ENCODE measurements around the gene KCNMB1.

Gene KCNMB1

DNA sequence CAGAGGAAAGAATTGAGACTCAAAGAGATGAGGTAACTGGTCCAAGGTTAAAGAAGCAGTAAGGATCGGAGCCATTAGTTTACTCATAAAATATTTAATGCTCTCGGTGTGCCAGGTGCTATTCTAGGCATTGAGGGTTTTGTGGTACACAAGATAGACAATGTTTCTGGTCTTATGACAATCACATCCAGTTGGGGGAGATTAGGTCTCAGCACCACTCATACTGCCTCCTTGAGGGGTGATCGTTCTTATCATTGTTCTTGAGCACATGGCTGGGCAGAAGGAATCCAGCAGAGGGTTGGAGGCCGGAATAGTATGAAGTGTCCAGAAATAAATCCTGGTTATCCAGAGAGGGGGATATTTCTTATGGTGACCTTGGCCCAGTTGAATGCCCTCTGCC lies 50.9 kb downstream of the KCNMB1 start:
- peak; percentile 30 for DNase-seq

DNA sequence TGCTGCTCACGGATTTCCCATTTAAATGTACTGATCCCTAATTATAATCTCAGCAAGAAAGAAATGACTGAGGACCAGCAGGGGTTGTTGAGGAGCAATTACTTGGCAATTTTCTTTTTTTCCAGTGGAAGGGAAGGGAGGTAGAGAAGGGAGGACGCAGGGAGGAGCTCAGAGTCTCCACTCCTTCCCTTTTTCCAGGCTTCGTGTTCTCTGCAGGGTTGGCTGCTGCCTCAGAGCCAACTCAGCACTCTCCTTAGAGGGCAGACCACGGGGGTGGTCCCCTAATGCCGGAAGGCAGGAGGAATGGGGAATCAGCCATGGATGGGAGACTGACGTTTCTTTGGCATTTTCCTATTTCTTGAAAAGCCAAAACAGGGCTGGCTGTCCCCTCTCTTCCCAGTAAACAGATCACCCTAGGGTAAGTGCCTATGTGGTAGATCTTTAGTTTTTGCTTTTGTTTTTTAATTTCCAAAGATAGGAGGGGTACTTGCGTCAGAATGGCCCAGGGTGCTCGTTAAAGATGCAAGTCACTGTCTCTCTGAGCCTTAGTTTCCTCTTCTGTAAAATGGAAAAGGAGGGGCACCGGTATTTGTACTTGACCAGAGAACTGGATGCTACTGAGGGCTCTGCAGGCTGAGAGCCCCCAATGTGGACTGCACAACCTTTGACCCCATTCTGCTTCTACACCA lies 52.0 kb downstream of the KCNMB1 start:
- no peak for DNase-seq

DNA sequence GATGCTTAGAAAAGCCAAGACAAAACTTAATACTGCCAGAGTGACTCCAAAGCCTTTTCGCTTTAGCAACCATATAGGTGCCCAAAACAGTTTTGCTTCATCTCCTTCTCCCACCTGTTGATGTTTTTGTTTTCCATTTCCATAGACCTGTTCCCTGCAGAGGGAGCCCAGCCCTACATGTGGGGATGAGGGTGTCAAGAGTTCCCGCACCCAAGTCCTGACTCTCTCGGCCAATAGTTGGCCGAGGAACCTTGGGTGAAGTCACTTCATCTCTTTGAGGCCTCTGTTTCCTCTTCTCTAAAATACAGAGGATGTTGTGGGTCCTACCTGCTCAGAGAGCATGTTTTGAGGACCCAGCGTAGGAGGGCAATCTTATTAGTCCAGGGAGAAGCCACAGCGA lies 53.1 kb downstream of the KCNMB1 start:
- DNase-seq = peak; percentile 22

DNA sequence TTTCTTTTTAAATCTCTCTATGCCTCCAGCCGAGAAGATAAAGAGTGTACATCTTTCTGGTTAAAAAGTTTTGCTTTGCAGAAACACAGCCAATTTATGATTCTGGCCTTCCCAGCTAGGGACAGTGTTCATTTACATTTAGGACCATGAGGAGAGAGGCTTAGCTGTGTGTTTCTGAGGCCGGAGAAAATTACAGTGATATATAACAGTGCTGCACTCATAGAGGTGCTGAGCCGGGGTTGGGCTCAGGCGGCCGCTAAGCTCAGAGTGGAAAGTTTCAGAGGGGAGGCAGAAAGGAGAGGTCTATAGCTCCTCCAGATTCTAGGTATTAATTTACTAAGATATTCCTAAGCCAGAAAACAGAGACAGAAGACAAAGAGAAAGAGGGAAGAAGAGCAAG lies 54.5 kb downstream of the KCNMB1 start:
- peak; percentile 33 for DNase-seq

DNA sequence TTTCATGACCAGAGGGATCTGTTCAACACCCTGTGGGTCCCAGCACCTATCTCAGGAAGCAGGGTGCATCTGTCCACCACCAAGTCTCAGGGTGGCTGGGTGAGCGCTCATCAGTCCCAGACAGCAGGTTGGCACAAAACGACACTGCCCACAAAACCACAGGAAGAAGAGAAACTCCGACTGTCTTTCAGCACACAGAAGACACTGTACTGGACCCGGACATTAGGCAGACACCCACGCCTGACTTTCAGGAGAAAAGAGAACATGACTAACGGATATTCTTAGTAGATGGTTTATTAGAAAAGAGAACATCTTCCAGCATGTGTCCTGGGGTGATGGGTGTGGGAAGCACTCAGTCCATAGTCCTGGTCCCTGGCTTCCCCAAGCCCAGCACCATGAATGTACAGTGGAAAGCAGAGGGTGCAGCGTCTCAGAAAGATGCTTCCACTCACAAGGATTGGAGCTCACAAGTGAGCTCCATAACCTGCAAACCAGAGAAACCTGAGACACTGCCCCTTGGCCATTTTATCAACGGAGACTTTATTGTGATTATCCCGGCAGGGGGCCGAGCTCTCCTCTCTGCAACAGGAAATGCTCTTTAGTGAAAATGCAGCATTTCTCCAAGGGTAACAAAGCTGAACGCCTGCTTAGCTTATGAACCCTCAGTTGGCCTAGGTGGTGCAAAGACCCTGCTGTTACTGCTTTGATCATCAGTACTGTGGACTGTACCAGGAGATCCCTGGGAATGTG lies 55.8 kb downstream of the KCNMB1 start:
- peak; percentile 89 for DNase-seq

DNA sequence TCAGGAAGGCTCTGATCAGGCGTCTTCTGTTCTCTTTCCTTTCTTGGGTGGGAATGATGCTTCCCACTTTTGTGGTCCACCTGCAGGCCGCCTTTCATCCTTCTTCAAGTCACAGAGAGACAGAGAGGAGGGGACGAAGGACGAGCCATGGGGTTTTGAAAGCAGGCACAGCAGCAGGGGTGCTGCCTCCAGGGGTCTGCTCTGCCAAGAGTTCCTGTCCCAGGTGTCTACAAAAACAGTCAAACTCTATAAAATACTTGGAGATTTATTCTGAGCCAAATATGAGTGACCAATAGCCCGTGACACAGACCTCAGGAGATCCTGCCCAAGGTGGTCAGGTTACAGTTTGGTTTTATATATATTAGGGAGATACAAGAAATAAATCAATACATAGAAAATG lies 57.1 kb downstream of the KCNMB1 start:
- DNase-seq = no peak

DNA sequence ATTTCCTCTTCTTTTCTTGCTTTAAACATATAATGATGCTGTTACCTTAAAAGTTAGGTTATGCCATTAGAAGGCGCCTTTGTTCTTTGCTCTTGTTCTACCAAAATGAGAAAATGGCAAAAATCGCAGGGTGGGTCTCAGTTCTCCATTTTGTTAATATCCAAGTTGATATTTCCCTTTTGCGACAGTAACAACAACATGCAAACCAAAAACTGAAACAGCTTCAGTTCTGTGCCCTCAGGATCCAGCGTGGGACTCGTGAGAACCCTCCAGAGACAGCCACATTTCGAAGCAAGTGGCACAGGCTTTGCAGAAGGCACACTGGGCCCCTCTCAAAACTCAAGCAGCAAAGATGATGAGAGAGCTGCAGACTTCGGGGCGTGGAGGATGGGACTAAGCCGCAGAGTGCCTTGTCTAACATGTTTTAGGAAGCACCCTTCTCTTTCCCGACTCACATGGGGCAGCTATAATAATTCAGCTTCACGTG lies 58.6 kb downstream of the KCNMB1 start:
- DNase-seq = no peak

DNA sequence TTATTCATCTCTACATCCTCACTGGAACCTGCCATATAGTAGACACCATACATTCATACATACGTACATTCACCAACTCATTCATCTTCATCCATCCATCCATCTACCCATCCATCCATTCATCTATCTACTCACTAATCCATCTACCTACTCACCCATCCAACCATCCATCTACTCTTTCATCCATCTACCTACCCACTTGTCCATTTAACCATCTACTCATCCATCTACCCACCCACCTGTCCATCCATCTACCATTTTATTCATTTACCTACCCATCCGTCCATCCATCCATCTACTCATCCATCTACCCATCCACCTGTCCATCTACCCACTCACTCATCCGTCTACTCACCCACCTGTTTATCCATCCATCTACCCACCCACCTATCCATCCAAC lies 59.6 kb downstream of the KCNMB1 start:
- DNase-seq = no peak

DNA sequence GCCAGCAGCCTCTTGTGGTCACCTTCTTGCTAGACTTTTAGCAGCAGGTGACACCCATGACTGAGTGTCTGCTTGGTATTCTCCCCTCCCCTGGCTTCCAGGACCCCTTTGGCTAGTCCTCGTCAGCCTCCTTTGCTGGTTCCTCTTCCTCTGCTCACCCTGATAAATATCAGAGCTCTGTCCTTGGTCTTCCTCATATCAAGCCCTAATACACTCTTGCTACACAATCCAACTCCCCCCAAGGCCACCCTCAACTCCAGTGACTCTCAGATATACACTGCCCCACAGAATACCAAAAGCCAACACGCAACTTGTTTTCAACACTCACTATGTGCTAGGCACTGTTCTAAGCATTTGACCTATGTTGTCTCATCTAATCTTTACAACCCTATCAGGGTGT lies 61.3 kb downstream of the KCNMB1 start:
- no peak for DNase-seq

DNA sequence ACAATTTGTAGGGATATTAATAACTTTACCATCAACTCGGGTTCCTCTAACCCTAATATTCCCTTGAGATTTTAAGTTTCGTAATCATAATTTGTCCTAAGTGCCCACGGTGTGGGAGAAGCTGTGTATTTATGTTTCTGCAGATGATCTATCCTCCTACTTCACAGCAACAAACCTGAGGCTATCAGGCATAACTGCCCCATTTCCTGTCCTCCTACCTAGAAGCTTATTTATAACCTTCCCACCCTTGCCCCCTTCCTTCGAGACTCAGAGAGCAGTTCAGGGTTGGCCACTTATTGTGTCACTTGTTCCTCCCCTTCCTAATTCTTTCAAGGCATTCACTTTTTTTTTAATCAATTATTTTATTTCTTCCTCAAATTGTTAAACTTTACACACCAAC lies 62.0 kb downstream of the KCNMB1 start:
- DNase-seq = no peak
